Esophagus squamous epithelium (tissue), 5 donors: ENCODE data around the gene STXBP6. TPM values are rescaled to one million over a fixed set of nuclear protein-coding genes. Genes with fewer than 3 reads are reported as not detected.
A peak's percentile ranks its signal among the peaks of the same experiment; 100 is the strongest.

Experiments used
- DNase-seq: peaks from one replicate; lab custom pipeline; 2025; lab: John Stamatoyannopoulos, UW
- H3K27ac ChIP-seq, 4 donors: fragments of 200-600 bp; sonication (generic); one replicate each; pipeline ENCODE4 v1.5.1; 2016 to 2019; ENCODE audit warnings: mild to moderate bottlenecking in 1 of 4
- H3K27me3 ChIP-seq, 4 donors: fragments of 200-600 bp; sonication (generic); 1 replicate in 3 of 4; 2 replicates in 1 of 4; pipeline versions ENCODE4 v1.5.1 to v1.6.0; 2017 to 2021; ENCODE audit warnings: antibody characterized with exemption in 1 of 4
- H3K36me3 ChIP-seq, 3 donors: fragments of 200-600 bp; sonication (generic); one replicate each; pipeline ENCODE4 v1.5.1; 2016 to 2019
- H3K4me1 ChIP-seq, 3 donors: fragments of 200-600 bp; sonication (generic); one replicate each; pipeline ENCODE4 v1.5.1; 2017 to 2019
- H3K4me3 ChIP-seq, 4 donors: fragments of 200-600 bp; sonication (generic); 1 replicate in 3 of 4; 2 replicates in 1 of 4; pipeline ENCODE4 v1.5.1; 2016 to 2019; ENCODE audit warnings: mild to moderate bottlenecking in 2 of 4, moderate library complexity in 1 of 4
- H3K9me3 ChIP-seq, 3 donors: fragments of 200-600 bp; sonication (generic); one replicate each; pipeline ENCODE4 v1.5.1; 2016 to 2019
- POLR2A ChIP-seq, 4 donors: fragments of 450-650 bp; IDR thresholded peaks; one replicate each; pipeline ENCODE4 v1.6.1; 2017; ENCODE audit warnings: antibody characterized with exemption in 4 of 4, mild to moderate bottlenecking in 4 of 4, moderate library complexity in 3 of 4
- WGBS, 2 donors: methylation state at CpG; one replicate each; pipeline ENCODE4 v1.1.5; 2018; 5-methylcytosine and 5-hydroxymethylcytosine counted together
- intact Hi-C: fragments of 100-400 bp; cut with DNase I; formaldehyde crosslinking; loops from one replicate; pipeline ENCODE4 v1.15.0; 2022
- total RNA-seq, 4 donors: library from RNA; depleted of rRNA; stranded (reverse); fragments of >200 nt; gene quantifications; one replicate each; pipeline ENCODE4 v1.1.0, GENCODE V29; 2016
- TF ChIP-seq, protein P1 (sequence below), 6 experiments: fragments of 450-650 bp in 4 of 6; fragments of 200-600 bp in 2 of 6; sonication (generic) in 2 of 6; IDR thresholded peaks; one replicate each; pipeline ENCODE4 v1.5.1; 2016 to 2019; ENCODE audit warnings: antibody characterized with exemption in 6 of 6, mild to moderate bottlenecking in 4 of 6, moderate library complexity in 4 of 6
- donor health status: DM: yes; HTN: yes; CAD: no.

STXBP6 gene
- total RNA-seq, 4 donors from 2014 or later, result 1.2 to 9.7 (median 2.8) TPM

DNA sequence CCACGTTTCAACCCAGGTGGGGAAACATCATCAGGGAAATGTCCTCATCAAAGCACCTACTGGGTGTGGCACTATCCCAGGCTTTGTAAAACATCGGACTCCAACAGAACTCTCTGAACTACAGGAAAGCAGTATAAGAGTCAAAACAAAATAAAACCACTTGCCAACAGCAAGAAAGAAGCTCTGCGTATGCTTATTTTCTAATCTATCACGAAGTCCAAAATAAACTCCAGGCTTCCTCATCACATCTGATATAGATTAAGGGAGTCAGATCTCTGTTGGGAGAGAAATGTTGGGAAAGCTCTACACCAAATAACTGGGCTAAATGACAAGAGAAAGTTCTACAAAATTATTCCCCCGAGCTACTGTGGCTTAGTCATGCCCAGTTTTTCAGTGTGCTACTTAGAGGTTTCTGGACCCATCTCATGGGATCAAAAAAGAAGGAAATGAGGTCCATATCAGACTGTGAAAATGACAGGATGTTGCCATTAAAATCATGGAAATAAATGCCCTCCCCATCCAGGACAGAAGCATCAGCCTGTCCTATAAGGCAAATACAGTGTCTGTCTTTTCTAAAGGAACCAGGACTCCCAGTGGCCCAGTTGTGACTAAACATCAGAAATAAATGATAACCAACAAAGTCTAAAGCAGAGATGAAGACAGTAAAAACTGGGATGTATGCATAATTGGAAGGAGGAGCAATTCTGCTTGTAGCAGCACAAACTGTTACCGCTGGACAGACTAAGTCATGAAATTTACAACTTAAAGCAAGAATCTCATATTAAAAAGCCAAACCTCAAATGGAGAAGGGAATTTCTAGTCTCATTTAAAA, 149.5 kb downstream of the STXBP6 start:
- Histone ChIP-seq H3K4me1 (peaks cover 0 to 11% (median 0%) of the 10 kb centered on the region in 3 donors), H3K36me3 (no peaks in the 10 kb centered on the region), H3K9me3 (no peaks in the 10 kb centered on the region), H3K27me3 (no peaks in the 10 kb centered on the region), H3K4me3 (peak overlapping the region in 1 of 4 donors; percentile 32), H3K27ac (peak overlapping the region in 3 of 4 donors; percentile 20 to 34 (median 32))
- intact Hi-C loops, result no loop called here
- DNase-seq, result no peak
- TF ChIP-seq POLR2A (IDR thresholded peaks at IDR 0.05), result no peak
- TF ChIP-seq, protein P1, sequence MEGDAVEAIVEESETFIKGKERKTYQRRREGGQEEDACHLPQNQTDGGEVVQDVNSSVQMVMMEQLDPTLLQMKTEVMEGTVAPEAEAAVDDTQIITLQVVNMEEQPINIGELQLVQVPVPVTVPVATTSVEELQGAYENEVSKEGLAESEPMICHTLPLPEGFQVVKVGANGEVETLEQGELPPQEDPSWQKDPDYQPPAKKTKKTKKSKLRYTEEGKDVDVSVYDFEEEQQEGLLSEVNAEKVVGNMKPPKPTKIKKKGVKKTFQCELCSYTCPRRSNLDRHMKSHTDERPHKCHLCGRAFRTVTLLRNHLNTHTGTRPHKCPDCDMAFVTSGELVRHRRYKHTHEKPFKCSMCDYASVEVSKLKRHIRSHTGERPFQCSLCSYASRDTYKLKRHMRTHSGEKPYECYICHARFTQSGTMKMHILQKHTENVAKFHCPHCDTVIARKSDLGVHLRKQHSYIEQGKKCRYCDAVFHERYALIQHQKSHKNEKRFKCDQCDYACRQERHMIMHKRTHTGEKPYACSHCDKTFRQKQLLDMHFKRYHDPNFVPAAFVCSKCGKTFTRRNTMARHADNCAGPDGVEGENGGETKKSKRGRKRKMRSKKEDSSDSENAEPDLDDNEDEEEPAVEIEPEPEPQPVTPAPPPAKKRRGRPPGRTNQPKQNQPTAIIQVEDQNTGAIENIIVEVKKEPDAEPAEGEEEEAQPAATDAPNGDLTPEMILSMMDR (IDR thresholded peaks at IDR 0.05), result no peak
- 45 to 47% methylated on average over 6 of the region's 6 CpGs for WGBS, 2 donors

DNA sequence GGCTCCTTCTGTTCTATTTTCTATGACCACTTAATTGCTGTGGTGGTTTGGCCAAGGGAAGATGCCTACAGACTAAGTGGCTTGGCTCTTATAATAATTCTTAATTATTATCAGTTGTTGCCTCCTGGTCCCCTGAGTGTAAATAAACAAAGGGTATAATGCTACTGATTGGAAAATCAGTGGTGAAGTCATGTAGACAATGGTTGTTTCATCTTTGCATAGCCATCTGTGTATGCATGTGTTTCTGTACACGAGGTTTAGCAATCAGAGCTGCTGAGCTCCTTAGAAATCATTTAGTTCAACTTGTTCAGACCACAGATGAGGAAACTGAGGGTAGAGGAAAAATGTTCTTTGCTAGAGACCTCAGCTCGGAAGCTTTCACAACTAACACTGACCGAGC, 152.2 kb downstream of the STXBP6 start:
- WGBS, 2 donors, result 76 to 79% methylated on average over 3 of the region's 3 CpGs
- Histone ChIP-seq H3K4me3 (no peak overlapping the region), H3K36me3 (no peaks in the 10 kb centered on the region), H3K27ac (no peak overlapping the region), H3K9me3 (no peaks in the 10 kb centered on the region), H3K4me1 (peaks cover 0 to 11% (median 0%) of the 10 kb centered on the region in 3 donors), H3K27me3 (no peaks in the 10 kb centered on the region)
- no peak for TF ChIP-seq POLR2A (IDR thresholded peaks at IDR 0.05)
- TF ChIP-seq, protein P1 (IDR thresholded peaks at IDR 0.05), result no peak
- intact Hi-C loops, result no loop called here
- DNase-seq, result no peak

DNA sequence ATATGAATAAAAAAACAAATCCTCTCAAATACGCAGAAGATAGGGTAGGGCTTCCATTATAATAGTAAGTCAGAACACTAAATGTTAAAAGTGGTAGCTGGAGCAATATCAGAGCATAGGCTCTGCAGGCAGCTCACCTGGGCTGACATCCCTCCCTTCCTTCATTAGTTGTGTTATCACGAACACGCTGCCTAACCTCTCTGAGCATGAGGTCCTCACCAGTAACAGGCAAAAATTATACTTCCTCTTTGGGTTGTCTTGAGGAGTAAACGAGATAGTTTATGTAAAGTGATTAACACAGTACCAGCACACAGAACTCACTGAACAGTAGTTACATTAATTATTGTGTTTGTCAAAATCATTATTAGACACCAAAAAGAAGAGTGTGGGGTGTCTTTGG, 154.3 kb downstream of the STXBP6 start:
- no peaks in the 10 kb centered on the region for H3K27me3 ChIP-seq
- H3K9me3 ChIP-seq, result peaks cover 0 to 9% (median 0%) of the 10 kb centered on the region in 3 donors
- no peak overlapping the region for H3K4me3 ChIP-seq
- H3K27ac ChIP-seq, result peak overlapping the region in 2 of 4 donors; percentile 13 to 14
- no peaks in the 10 kb centered on the region for H3K36me3 ChIP-seq
- TF ChIP-seq, protein P1 (IDR thresholded peaks at IDR 0.05), result no peak
- TF ChIP-seq POLR2A (IDR thresholded peaks at IDR 0.05), result no peak
- intact Hi-C loops, result no loop called here
- DNase-seq, result no peak
- WGBS, 2 donors, result 62 to 70% methylated on average over 4 of the region's 4 CpGs
- peaks cover 0 to 8% (median 0%) of the 10 kb centered on the region in 3 donors for H3K4me1 ChIP-seq

DNA sequence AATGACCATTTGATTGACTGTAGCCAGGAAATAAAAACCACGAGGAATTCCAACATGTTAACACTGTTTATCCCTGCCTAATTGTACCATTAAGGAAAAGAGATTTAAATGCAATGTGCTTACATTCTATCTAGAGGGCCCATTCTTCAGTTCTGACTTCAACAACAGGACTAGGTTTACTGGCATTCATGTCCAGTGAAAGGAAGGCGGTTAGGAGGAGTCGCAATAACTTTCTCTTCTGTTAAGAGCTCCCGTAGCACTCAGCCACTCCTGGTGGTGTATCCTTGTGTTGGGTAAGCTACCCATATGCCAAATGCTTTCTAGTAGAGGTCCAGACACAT, 154.7 kb downstream of the STXBP6 start:
- DNase-seq, result no peak
- TF ChIP-seq POLR2A (IDR thresholded peaks at IDR 0.05), result no peak
- TF ChIP-seq, protein P1 (IDR thresholded peaks at IDR 0.05), result no peak
- Histone ChIP-seq H3K4me3 (no peak overlapping the region), H3K27ac (peak overlapping the region in 2 of 4 donors; percentile 13 to 14), H3K36me3 (no peaks in the 10 kb centered on the region), H3K4me1 (peaks cover 0 to 4% (median 0%) of the 10 kb centered on the region in 3 donors), H3K27me3 (no peaks in the 10 kb centered on the region), H3K9me3 (peaks cover 0 to 13% (median 0%) of the 10 kb centered on the region in 3 donors)
- intact Hi-C loops, result no loop called here
- 63 to 67% methylated on average over 4 of the region's 4 CpGs for WGBS, 2 donors

DNA sequence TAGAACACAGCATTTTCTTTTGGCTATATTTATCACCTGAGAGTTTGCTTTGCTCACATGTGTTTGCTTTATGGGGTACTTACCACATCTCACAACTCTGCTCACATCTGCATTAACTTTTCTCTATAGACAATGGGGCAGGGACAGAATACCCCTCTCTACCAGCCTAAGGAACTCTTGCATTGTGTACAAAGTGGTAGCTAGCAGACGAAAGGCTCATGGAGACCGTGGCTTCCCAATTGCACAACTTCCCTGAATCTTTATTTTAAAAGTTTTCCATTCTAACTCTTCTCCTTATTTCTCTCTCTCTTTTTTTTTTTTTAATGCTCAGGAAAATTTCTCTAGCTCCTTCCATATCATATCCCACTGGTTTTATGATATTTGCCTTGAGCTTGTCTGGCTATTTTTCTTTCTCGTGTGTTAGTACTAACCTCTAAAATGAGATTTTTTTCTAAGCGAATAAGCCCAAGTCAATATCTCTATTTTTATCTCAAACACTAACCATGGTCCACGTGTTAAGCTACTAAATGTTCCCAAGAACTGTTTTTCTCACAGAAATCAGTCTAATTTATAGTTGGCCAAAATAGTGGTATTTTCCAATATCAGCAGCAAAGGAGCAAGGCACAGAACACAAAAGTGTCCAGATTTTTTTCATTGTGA, 155.2 kb downstream of the STXBP6 start:
- no peak overlapping the region for H3K4me3 ChIP-seq
- intact Hi-C loops, result no loop called here
- H3K4me1 ChIP-seq, result no peaks in the 10 kb centered on the region
- 48 to 61% methylated on average over 5 of the region's 5 CpGs for WGBS, 2 donors
- H3K27me3 ChIP-seq, result no peaks in the 10 kb centered on the region
- TF ChIP-seq, protein P1 (IDR thresholded peaks at IDR 0.05), result no peak
- no peak for TF ChIP-seq POLR2A (IDR thresholded peaks at IDR 0.05)
- no peak for DNase-seq
- no peak overlapping the region for H3K27ac ChIP-seq
- no peaks in the 10 kb centered on the region for H3K36me3 ChIP-seq
- peaks cover 0 to 14% (median 0%) of the 10 kb centered on the region in 3 donors for H3K9me3 ChIP-seq
